ENCODE measurements around the gene KIZ. TPM values are rescaled to one million over a fixed set of nuclear protein-coding genes. Genes with fewer than 3 reads are reported as not detected.

Gene KIZ
- total RNA-seq, 1 experiment from 2014 or later = 17.6 TPM

DNA sequence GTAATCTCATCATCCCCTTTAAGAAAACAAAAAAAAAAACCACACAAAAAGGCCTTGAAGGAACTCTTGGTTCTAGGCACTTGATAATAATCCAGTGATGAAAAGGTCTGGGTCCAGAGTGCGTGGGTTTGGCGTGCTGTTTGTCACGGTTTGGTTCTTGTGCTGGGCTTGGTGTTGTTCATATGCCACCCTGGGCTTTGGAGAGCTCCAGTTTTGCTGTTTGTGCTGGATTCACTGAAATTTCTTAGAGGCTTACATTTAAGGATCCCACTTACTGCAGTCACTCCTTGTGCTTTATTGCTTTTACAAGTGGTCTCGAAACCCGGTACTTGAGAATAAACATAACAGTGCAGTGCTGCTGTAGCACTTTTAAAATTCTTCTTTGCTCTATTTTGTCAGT is 108.4 kb downstream of the KIZ start:
- no peak overlapping the region for H3K4me3 ChIP-seq (replicated peaks in 1 of 2; ENCODE audit: low read depth in 1 of 2, low read length in 2 of 2)

More for the DNA sequence above, 108.4 kb downstream of the KIZ start:
- no peak overlapping the region for H3K9ac ChIP-seq (ENCODE audit: low read length)
- H3K36me3 ChIP-seq (ENCODE audit: control insufficient read depth in 1 of 2, insufficient read depth in 2 of 2, low read length in 2 of 2) = no peaks in the 10 kb centered on the region
- CTCF ChIA-PET = interaction anchor here (0.8 to 5.3 kb wide), 4 partner anchors 185 to 397 kb away, joined by 3 to 105 read pairs (median 22); no protein-coding TSS in a partner anchor
- H3K27ac ChIP-seq (ENCODE audit: low read depth, low read length) = no peak overlapping the region
- no peaks in the 10 kb centered on the region for H3K9me2 ChIP-seq (ENCODE audit: insufficient read depth)
- no peak for TF ChIP-seq YY1 (IDR thresholded peaks at IDR 0.05; ENCODE audit: extremely low read depth, insufficient replicate concordance, low read depth, low read length)
- no peak for TF ChIP-seq SRF (IDR thresholded peaks at IDR 0.05; ENCODE audit: low read depth)
- no peak for TF ChIP-seq RAD21 (IDR thresholded peaks at IDR 0.05; ENCODE audit: low read depth)
- no peak for TF ChIP-seq TCF7L2 (IDR thresholded peaks at IDR 0.05; ENCODE audit: borderline replicate concordance, extremely low read depth, insufficient read depth, insufficient read length)
- no peak for TF ChIP-seq POLR2AphosphoS5 (IDR thresholded peaks at IDR 0.05; ENCODE audit: low read depth, low read length)
- no peak for TF ChIP-seq ZFX (IDR thresholded peaks at IDR 0.05)
- TF ChIP-seq SIN3A (IDR thresholded peaks at IDR 0.05; ENCODE audit: low read depth) = no peak
- TF ChIP-seq, protein P1, sequence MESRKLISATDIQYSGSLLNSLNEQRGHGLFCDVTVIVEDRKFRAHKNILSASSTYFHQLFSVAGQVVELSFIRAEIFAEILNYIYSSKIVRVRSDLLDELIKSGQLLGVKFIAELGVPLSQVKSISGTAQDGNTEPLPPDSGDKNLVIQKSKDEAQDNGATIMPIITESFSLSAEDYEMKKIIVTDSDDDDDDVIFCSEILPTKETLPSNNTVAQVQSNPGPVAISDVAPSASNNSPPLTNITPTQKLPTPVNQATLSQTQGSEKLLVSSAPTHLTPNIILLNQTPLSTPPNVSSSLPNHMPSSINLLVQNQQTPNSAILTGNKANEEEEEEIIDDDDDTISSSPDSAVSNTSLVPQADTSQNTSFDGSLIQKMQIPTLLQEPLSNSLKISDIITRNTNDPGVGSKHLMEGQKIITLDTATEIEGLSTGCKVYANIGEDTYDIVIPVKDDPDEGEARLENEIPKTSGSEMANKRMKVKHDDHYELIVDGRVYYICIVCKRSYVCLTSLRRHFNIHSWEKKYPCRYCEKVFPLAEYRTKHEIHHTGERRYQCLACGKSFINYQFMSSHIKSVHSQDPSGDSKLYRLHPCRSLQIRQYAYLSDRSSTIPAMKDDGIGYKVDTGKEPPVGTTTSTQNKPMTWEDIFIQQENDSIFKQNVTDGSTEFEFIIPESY (IDR thresholded peaks at IDR 0.05; ENCODE audit: extremely low read depth, insufficient replicate concordance, low read length) = no peak
- TF ChIP-seq SP1 (IDR thresholded peaks at IDR 0.05; ENCODE audit: low read depth) = no peak
- no peak for TF ChIP-seq FOSL1 (IDR thresholded peaks at IDR 0.05; ENCODE audit: low read depth)
- TF ChIP-seq CEBPB (IDR thresholded peaks at IDR 0.05; ENCODE audit: low read depth) = no peak
- TF ChIP-seq, protein P2, sequence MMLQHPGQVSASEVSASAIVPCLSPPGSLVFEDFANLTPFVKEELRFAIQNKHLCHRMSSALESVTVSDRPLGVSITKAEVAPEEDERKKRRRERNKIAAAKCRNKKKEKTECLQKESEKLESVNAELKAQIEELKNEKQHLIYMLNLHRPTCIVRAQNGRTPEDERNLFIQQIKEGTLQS (IDR thresholded peaks at IDR 0.05) = no peak
- TF ChIP-seq, protein P3, sequence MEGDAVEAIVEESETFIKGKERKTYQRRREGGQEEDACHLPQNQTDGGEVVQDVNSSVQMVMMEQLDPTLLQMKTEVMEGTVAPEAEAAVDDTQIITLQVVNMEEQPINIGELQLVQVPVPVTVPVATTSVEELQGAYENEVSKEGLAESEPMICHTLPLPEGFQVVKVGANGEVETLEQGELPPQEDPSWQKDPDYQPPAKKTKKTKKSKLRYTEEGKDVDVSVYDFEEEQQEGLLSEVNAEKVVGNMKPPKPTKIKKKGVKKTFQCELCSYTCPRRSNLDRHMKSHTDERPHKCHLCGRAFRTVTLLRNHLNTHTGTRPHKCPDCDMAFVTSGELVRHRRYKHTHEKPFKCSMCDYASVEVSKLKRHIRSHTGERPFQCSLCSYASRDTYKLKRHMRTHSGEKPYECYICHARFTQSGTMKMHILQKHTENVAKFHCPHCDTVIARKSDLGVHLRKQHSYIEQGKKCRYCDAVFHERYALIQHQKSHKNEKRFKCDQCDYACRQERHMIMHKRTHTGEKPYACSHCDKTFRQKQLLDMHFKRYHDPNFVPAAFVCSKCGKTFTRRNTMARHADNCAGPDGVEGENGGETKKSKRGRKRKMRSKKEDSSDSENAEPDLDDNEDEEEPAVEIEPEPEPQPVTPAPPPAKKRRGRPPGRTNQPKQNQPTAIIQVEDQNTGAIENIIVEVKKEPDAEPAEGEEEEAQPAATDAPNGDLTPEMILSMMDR (IDR thresholded peaks at IDR 0.05 in 2 of 3, conservative IDR thresholded peaks at IDR 0.05 in 1 of 3; ENCODE audit: borderline replicate concordance in 1 of 3, insufficient read depth in 1 of 3, low read depth in 2 of 3, low read length in 2 of 3) = no peak
- TF ChIP-seq CBX3 (IDR thresholded peaks at IDR 0.05; ENCODE audit: low read depth) = no peak
- no peak for TF ChIP-seq POLR2A (IDR thresholded peaks at IDR 0.05; ENCODE audit: borderline replicate concordance, extremely low read depth, insufficient read depth, insufficient read length)
- TF ChIP-seq EZH2phosphoT487 (IDR thresholded peaks at IDR 0.05; ENCODE audit: borderline replicate concordance) = no peak
- TF ChIP-seq, protein P4, sequence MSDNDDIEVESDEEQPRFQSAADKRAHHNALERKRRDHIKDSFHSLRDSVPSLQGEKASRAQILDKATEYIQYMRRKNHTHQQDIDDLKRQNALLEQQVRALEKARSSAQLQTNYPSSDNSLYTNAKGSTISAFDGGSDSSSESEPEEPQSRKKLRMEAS (IDR thresholded peaks at IDR 0.05) = no peak
- no peak overlapping the region for H3K4me2 ChIP-seq (ENCODE audit: low read length)
- no peak overlapping the region for H2AFZ ChIP-seq (ENCODE audit: low read depth, low read length, poor library complexity, severe bottlenecking)
- RAD21 ChIA-PET (ENCODE audit: low non-redundant PET in 1 of 2, low total read pairs in 2 of 2, uncharacterized antibody in 2 of 2, unreplicated experiment in 2 of 2) = interaction anchor here in 1 of 2 experiments (0.7 to 0.9 kb wide), 2 partner anchors 238 to 271 kb away, joined by 3 read pairs; no protein-coding TSS in a partner anchor
- no peaks in the 10 kb centered on the region for H4K20me1 ChIP-seq (ENCODE audit: insufficient read depth)
- no peak for ATAC-seq
- no peaks in the 10 kb centered on the region for H3K27me3 ChIP-seq (ENCODE audit: insufficient read depth, low read length)
- H3K9me3 ChIP-seq (ENCODE audit: control insufficient read depth in 1 of 2, insufficient read depth in 1 of 2, low read depth in 1 of 2, low read length in 2 of 2) = no peaks in the 10 kb centered on the region
- intact Hi-C loops (cut with micrococcal nuclease) = loop anchor here (2.0 kb wide), 1 partner anchor 398 kb away; no protein-coding TSS in a partner anchor
- POLR2A ChIA-PET = no interaction called here
- DNase-seq (ENCODE audit: low read depth, low spot score) = no peak
- no TSS peak for BruUV-seq (replicated peaks)
- no peaks in the 10 kb centered on the region for H3K79me2 ChIP-seq (ENCODE audit: insufficient read depth, low read length)
- H3K4me1 ChIP-seq (ENCODE audit: control insufficient read depth in 1 of 2, insufficient read depth in 2 of 2, low read length in 2 of 2) = peaks cover 0 to 6% of the 10 kb centered on the region in 2 experiments; a peak in 2 of 4 replicates
